AG08395 (cell line): ENCODE measurements around the gene MACROD2.
"Not testable (repeated sequence)": the region's sequence is repeated elsewhere in the genome, so short reads cannot be mapped to it uniquely, and the experiment has no call there.

Experiments
- DNase-seq: peaks from one replicate; pipeline ENCODE4 v3.0.0; 2012; ENCODE audit warnings: mixed read lengths, low spot score

MACROD2 gene

DNA sequence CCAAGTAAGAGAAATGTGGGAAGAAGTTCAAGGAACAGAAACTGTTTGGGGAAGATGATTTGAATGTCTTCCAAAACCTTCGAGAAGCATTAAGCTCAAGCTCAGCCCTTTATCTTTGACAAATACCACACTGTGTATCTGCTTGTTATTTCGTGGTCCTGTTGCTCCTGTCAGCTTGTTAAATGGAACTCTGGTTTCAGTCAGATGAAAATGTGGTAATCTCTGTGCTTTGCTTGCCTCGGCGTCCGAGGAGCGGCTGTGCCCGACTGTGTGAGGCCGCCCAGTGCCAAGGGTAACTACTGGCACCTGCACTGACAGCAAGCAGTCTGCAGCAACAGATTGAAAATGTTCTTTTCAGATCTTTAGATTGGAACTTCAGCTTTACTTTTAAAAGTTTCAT is 920.0 kb downstream of the MACROD2 start:
- DNase-seq = no peak

DNA sequence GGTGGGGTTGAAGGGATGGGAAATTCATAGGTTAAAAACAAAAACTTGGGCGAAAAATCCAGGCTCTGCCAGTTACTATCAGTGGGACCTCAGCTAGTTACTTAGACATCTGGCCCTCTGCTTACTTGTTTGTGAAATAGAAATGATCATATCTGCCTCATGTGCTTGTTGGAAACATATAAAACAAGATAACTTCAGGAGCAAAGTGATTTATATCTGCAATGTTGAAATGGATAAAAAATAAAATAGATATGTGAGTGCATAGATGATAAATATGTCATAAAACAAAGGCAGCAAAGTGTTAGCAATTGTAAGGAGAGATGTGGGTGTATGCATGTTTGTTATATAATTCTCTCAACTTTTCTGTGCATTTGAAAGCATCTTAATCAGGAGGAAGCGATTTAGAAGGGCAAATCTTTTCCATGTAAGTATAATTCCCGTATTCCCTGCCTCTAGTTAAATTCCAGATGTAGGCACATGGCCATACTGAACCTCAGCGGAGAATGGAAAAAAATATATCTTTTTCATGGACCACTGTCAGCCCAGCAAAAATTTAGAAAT is 921.1 kb downstream of the MACROD2 start:
- no peak for DNase-seq

DNA sequence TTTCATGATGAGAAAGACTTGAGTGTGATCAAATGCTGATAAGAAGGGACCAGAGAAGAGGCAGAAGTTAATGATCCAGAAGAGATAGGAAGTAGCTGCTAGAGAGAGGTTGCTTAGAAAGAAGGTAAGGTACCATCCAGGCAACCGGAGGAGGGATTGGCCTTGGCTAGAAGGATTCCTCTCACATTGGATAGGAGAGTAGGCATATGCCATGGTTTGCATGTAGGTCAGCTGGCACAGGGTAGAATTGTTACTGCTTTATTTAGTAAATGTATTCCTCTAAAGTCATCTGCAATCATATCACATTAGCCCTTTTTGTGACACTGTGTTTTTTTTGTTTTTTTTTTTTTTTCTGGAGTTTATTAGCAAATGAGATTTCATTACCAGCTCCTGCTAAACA is 923.0 kb downstream of the MACROD2 start:
- no peak for DNase-seq

- no peak for DNase-seq
These were observed 923.7 kb downstream of the MACROD2 start for GRCh38 chr20:14918976-14919375.

GRCh38 chr20:14919501-14920081 is 924.3 kb downstream of the MACROD2 start:
- no peak for DNase-seq

GRCh38 chr20:14921513-14921912 is 926.2 kb downstream of the MACROD2 start:
- peak; percentile 12 for DNase-seq

- DNase-seq = no peak
These were observed 927.4 kb downstream of the MACROD2 start for GRCh38 chr20:14922503-14923267.

- DNase-seq = no peak
These were observed 929.1 kb downstream of the MACROD2 start for GRCh38 chr20:14924433-14924832.

- peak; percentile 12 for DNase-seq
These were observed 930.0 kb downstream of the MACROD2 start for GRCh38 chr20:14925300-14925699.

DNA sequence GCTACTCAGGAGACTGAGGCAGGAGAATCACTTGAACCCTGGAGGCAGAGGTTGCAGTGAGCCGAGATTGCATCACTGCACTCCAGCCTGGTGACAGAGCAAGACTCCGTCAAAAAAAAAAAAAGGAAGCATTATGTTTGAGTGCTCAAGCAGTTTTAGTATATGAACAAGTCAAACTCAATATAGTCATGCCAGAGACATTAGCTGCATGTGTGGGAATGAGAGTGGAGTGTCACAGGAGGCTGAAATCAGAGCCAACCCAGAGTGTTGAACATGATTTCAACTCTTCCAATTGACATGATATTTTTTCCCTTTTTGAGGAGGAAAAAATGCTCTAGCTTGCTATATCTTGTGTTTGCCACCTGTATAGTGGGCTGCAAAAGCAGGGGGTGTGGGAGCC is 931.1 kb downstream of the MACROD2 start:
- DNase-seq = not testable (repeated sequence)

- no peak for DNase-seq
These were observed 932.8 kb downstream of the MACROD2 start for GRCh38 chr20:14928083-14928482.

- DNase-seq = no peak
These were observed 934.1 kb downstream of the MACROD2 start for GRCh38 chr20:14929388-14929787.

GRCh38 chr20:14932040-14932439 is 936.7 kb downstream of the MACROD2 start:
- no peak for DNase-seq

DNA sequence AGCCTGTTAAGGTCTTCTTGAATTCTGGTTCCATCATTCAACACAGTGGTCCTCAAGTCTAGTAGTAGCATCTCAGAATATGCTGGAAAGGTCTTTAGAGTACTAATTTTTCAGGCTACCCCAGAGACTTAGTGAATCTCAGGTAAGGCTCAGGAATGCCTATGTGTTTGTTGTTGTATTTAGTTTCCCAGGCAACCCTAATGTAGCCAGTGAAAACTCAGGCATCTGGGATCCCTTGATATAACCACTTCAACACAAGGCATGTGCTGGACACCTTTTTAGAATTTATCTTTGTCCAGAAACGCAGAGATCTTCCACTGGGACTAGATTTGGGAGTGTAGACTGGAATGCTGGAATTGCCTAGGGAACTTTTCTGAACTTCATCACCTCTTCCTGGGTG is 940.0 kb downstream of the MACROD2 start:
- DNase-seq = no peak

DNA sequence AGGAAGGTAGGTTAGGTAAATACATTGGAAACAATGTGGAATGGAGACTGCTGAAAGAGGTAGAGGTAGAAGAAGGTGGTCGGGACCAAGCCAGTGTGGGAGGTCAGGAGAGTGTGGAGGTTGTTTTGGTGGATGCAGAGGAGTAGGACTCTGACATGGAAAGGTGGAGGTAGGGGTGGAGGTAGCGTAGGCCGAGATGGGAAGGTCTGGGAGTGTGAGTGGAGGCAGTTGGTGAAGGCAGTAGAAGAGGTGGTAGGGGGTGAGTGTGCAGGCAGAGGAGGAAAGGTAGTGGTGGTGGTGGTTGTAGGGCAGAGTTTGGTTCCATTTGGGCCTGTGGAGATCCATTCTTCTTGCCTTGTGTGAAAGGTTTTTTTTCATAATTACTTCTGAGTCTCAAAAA is 941.7 kb downstream of the MACROD2 start:
- no peak for DNase-seq

DNA sequence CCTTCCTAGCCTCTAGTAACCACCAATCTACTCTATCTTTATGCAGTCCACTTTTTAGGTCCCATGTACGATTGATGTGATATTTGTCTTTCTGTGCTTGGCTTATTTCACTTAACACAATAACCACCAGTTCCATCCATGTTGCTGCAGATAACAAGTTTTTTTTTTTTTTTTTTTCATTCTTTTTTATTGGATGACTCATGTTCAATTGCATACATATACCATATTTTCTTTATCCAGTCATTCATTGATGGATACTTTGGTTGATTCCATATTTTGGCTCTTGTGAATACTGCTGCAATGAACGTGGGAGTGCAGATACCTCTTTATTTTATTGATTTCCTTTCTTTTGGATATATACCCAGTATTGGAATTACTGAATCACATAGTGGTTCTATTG is 942.5 kb downstream of the MACROD2 start:
- no peak for DNase-seq

- no peak for DNase-seq
These were observed 952.2 kb downstream of the MACROD2 start for GRCh38 chr20:14947536-14947935.

DNA sequence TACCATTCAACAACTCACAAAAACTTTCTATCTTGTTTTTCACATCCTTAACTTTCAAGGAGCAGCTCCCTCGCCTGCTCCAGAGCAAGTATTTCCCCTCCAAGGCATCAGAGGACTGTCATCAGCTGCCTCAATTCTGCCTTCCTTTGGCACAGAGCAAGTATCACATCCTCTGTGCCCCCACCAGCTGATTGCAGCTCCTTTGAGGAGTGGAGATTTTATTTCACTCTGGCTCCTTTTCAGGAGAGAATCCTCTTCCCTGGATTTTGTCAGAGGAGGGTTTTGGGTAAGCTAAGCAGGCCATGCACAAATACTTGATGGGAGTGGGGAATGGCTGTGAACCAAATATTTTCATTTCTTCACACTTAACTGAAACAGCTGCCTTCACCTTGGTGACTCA is 952.6 kb downstream of the MACROD2 start:
- DNase-seq = no peak

DNA sequence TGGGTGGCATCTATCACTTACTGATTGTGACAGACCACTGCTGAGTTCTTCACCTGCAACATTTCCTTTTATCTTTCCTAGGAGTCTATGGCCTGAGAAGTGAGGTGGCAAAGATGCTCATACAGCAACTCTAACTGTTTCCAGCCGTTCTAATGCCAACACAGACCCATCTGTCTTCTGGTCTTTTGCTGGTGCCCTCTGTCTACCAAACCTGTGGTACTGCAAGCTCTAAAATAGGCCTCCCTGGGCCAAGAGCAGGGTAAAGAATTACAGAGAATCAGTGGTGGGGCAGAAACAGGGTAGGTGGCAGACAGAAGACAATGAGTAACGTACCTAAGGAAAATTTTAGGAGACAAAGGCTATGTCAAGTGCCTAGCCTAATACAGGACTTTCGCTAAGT is 953.1 kb downstream of the MACROD2 start:
- DNase-seq = no peak

DNA sequence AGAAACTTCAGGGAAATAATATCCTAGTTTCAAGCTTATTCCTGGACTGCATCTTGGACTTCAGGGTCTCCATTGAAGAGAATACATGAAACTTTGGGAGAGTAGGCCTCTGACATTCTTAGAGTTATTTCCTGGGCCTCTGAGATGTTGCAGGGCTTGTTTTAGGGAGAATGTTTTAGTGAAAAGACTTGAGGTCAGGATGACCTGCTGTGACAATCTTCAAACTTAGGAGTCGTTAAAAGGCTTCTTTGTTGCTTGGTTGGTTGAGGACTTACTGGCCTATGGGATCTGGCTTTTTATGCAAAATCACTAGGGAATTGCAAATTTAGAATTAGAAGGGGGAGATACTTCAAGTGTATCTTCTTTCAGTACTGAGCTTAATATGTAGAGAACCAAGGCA is 955.3 kb downstream of the MACROD2 start:
- DNase-seq = no peak

GRCh38 chr20:14951105-14951504 is 955.8 kb downstream of the MACROD2 start:
- no peak for DNase-seq

DNA sequence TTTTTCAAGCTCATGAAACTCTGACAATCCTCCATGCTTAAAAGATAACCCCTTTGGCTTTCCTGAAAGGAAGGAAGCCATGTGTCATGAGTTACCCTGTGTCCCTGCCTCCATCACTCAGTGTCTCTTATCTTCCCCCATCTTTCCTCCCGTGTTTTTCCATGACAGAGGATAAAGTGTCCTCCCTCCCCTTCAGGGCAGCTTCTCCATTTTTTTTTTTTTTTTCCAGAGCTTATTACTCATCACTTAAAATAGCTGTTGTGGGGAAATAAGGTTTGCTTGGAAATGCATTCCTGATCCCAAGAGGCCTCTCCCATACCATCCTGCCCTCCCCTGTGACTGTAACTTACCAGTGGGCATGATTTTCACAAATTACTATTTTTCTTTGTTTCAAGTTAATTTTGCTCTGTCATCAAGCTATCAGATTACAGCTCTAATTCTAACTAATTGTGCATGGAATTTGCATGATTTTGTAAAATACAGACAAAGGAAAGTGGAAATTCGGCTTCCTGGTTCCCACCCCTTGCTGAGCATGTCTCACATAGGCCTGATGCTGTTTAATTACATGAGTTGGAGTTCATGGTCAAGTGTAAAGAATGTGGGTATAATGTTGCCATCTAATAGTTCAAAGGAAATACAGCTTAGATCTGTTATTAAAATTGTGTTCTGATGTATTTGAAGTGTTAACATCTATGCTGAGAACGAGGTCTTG is 956.5 kb downstream of the MACROD2 start:
- DNase-seq = peak; percentile 80

- no peak for DNase-seq
These were observed 958.4 kb downstream of the MACROD2 start for GRCh38 chr20:14953736-14954135.
